Tibial nerve (tissue), 4 donors: Measurements from ENCODE around the gene FRMD4A.

Source experiments
- EP300 ChIP-seq, 2 donors: sonication (generic); formaldehyde crosslinking; IDR thresholded peaks; one replicate each; pipeline ENCODE4 v1.6.1; 2017; ENCODE audit warnings: antibody characterized with exemption in 2 of 2, mild to moderate bottlenecking in 1 of 2
- TF ChIP-seq, protein P1 (sequence below), 5 experiments: fragments of 200-600 bp in 3 of 5; fragments of 450-650 bp in 2 of 5; sonication (generic) in 3 of 5; IDR thresholded peaks; one replicate each; pipeline ENCODE4 v1.5.1; 2016 to 2019; ENCODE audit warnings: antibody characterized with exemption in 5 of 5, mild to moderate bottlenecking in 3 of 5, moderate library complexity in 2 of 5

DNA sequence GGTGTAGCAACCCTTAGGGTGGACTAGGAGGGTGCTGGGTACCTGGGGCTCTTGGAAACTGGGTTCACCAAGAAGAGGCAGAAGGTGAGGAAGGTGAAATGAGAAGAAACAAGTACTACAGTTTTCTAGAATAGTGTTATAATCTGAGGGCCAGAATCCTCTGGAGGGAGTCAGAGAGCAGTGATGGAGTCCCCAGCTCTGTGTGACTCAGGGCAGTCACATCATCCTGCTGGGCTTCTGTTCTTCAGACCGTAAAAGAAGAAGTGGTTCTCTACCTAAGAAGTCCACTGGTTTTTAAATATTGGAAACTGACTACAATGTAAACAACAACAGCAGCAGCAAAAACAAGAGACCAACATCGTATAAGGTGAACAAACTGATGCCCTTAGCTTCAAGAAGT is 546.7 kb downstream of the FRMD4A start:
- TF ChIP-seq, protein P1, sequence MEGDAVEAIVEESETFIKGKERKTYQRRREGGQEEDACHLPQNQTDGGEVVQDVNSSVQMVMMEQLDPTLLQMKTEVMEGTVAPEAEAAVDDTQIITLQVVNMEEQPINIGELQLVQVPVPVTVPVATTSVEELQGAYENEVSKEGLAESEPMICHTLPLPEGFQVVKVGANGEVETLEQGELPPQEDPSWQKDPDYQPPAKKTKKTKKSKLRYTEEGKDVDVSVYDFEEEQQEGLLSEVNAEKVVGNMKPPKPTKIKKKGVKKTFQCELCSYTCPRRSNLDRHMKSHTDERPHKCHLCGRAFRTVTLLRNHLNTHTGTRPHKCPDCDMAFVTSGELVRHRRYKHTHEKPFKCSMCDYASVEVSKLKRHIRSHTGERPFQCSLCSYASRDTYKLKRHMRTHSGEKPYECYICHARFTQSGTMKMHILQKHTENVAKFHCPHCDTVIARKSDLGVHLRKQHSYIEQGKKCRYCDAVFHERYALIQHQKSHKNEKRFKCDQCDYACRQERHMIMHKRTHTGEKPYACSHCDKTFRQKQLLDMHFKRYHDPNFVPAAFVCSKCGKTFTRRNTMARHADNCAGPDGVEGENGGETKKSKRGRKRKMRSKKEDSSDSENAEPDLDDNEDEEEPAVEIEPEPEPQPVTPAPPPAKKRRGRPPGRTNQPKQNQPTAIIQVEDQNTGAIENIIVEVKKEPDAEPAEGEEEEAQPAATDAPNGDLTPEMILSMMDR (IDR thresholded peaks at IDR 0.05), result peak in 1 of 5 experiments; percentile 15
- TF ChIP-seq EP300 (IDR thresholded peaks at IDR 0.05), result no peak
